ENCODE data around the gene TBPL2.
"Not testable (repeated sequence)": the region's sequence is repeated elsewhere in the genome, so short reads cannot be mapped to it uniquely, and the experiment has no call there.

TBPL2 gene

GRCh38 chr14:55440385-55440784 lies at the start of gene TBPL2:
Gene TBPL2 (minus strand): TSS chr14:55440616. CDS start chr14:55440449, 167 bp downstream.
- DNase-seq (ENCODE audit: low read depth) = no peak
- TF ChIP-seq CTCF (conservative IDR thresholded peaks at IDR 0.05; ENCODE audit: low read length) = no peak
- H3K4me3 ChIP-seq (ENCODE audit: low read length) = no peak within 1 kb of the TSS

GRCh38 chr14:55488204-55488603 lies 47.8 kb upstream of the TBPL2 start:
- TF ChIP-seq CTCF (conservative IDR thresholded peaks at IDR 0.05; ENCODE audit: low read length) = no peak
- H3K4me3 ChIP-seq (ENCODE audit: low read length) = no peak overlapping the region
- DNase-seq (ENCODE audit: low read depth) = no peak

- no peak for TF ChIP-seq CTCF (conservative IDR thresholded peaks at IDR 0.05; ENCODE audit: low read length)
- no peak for DNase-seq (ENCODE audit: low read depth)
- H3K4me3 ChIP-seq (ENCODE audit: low read length) = no peak overlapping the region
Observed at GRCh38 chr14:55482936-55483605, 42.7 kb upstream of the TBPL2 start.

GRCh38 chr14:55481769-55482168 lies 41.4 kb upstream of the TBPL2 start:
- no peak for DNase-seq (ENCODE audit: low read depth)

GRCh38 chr14:55477680-55478079 lies 37.3 kb upstream of the TBPL2 start:
- no peak for DNase-seq (ENCODE audit: low read depth)
- TF ChIP-seq CTCF (conservative IDR thresholded peaks at IDR 0.05; ENCODE audit: low read length) = no peak

More at GRCh38 chr14:55481769-55482168, 41.4 kb upstream of the TBPL2 start:
- no peak for TF ChIP-seq CTCF (conservative IDR thresholded peaks at IDR 0.05; ENCODE audit: low read length)
- no peak overlapping the region for H3K4me3 ChIP-seq (ENCODE audit: low read length)

GRCh38 chr14:55476448-55476847 lies 36.0 kb upstream of the TBPL2 start:
- H3K4me3 ChIP-seq (ENCODE audit: low read length); DNase-seq (ENCODE audit: low read depth): not testable (repeated sequence)

More at GRCh38 chr14:55477680-55478079, 37.3 kb upstream of the TBPL2 start:
- H3K4me3 ChIP-seq (ENCODE audit: low read length) = no peak overlapping the region

- no peak for DNase-seq (ENCODE audit: low read depth)
- TF ChIP-seq CTCF (conservative IDR thresholded peaks at IDR 0.05; ENCODE audit: low read length) = no peak
- H3K4me3 ChIP-seq (ENCODE audit: low read length) = no peak overlapping the region
Observed at GRCh38 chr14:55473786-55474185, 33.4 kb upstream of the TBPL2 start.
